Prostate gland (tissue), 2 donors: ENCODE results near the gene KCNN1.

Experiments used
- POLR2A ChIP-seq: fragments of 450-650 bp; IDR thresholded peaks from one replicate; pipeline ENCODE4 v1.6.1; 2016; ENCODE audit warnings: antibody characterized with exemption, mild to moderate bottlenecking
- TF ChIP-seq, protein P1 (sequence below), 4 experiments: fragments of 200-600 bp in 2 of 4; fragments of 450-650 bp in 2 of 4; sonication (generic) in 2 of 4; IDR thresholded peaks; 1 replicate in 3 of 4; 2 replicates in 1 of 4; pipeline ENCODE4 v1.5.1; 2016 to 2019; ENCODE audit warnings: antibody characterized with exemption in 4 of 4, mild to moderate bottlenecking in 2 of 4, moderate library complexity in 2 of 4

DNA sequence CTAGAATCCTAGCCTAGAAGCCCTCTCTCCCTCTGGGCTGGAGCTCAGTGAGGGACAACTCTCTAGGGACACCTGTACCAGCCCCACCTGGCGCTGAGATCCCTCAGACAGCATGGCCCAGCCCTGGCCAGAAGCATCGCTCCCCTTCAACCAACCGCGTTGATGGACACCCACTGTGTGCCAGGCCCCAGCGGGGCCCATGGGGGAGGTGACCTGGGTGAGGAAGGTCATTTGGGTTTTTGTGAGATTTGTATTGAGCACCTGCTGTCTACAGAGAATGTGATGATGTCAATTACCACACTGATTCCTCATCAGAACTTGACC lies 31.9 kb downstream of the KCNN1 start:
- TF ChIP-seq, protein P1, sequence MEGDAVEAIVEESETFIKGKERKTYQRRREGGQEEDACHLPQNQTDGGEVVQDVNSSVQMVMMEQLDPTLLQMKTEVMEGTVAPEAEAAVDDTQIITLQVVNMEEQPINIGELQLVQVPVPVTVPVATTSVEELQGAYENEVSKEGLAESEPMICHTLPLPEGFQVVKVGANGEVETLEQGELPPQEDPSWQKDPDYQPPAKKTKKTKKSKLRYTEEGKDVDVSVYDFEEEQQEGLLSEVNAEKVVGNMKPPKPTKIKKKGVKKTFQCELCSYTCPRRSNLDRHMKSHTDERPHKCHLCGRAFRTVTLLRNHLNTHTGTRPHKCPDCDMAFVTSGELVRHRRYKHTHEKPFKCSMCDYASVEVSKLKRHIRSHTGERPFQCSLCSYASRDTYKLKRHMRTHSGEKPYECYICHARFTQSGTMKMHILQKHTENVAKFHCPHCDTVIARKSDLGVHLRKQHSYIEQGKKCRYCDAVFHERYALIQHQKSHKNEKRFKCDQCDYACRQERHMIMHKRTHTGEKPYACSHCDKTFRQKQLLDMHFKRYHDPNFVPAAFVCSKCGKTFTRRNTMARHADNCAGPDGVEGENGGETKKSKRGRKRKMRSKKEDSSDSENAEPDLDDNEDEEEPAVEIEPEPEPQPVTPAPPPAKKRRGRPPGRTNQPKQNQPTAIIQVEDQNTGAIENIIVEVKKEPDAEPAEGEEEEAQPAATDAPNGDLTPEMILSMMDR (IDR thresholded peaks at IDR 0.05) = no peak
- TF ChIP-seq POLR2A = no peak
